Activated CD4-positive, alpha-beta T cell treated with anti-CD3 and anti-CD28 coated beads for 36 hours (primary cell): ENCODE measurements around the gene B3GLCT. TPM values are rescaled to one million over a fixed set of nuclear protein-coding genes. Genes with fewer than 3 reads are reported as not detected.

ENCODE experiments used
- ATAC-seq: fragments of 200-7000 bp; cut with Tn5 transposase; one replicate; pipeline ENCODE4 v1.10.0; 2021; ENCODE audit warnings: mild to moderate bottlenecking, moderate library complexity
- CTCF ChIA-PET: fragments of 350-600 bp; sonication (Branson Sonifier 250); formaldehyde crosslinking; loops from one replicate; lab custom pipeline; 2021; ENCODE audit warnings: antibody characterized with exemption; lab: Charles Lee
- POLR2A ChIA-PET: fragments of 350-600 bp; sonication (Branson Sonifier 250); formaldehyde crosslinking; loops from one replicate; lab custom pipeline; 2021; ENCODE audit warnings: antibody characterized with exemption, inconsistent platforms; lab: Charles Lee
- DNase-seq: peaks from one replicate; pipeline ENCODE4 v3.0.0-alpha.2; 2020
- H3K27ac Mint-ChIP-seq: one replicate; pipeline ENCODE4 v1.8.0; 2021; ENCODE audit warnings: mixed read lengths
- H3K27me3 Mint-ChIP-seq: one replicate; pipeline ENCODE4 v1.8.0; 2021; ENCODE audit warnings: mixed read lengths
- H3K36me3 Mint-ChIP-seq: one replicate; pipeline ENCODE4 v1.8.0; 2021; ENCODE audit warnings: low read depth, mixed read lengths
- H3K4me1 Mint-ChIP-seq: one replicate; pipeline ENCODE4 v1.8.0; 2021; ENCODE audit warnings: mixed read lengths
- H3K4me3 Mint-ChIP-seq: one replicate; pipeline ENCODE4 v1.8.0; 2021; ENCODE audit warnings: mild to moderate bottlenecking, moderate library complexity, mixed read lengths
- H3K9me3 Mint-ChIP-seq: one replicate; pipeline ENCODE4 v1.8.0; 2021; ENCODE audit warnings: low read depth, mixed read lengths
- intact Hi-C, 2 experiments: fragments of 100-400 bp; cut with DNase I in 1 of 2; cut with micrococcal nuclease in 1 of 2; formaldehyde crosslinking; loops; one replicate each; pipeline versions ENCODE4 v1.14.2 to v1.15.1; 2022 to 2024; cut with DNase I, micrococcal nuclease
- total RNA-seq, 2 experiments: library from RNA; stranded (reverse); gene quantifications; one replicate each; pipeline ENCODE4 v1.2.3, GENCODE V29; 2021

Gene B3GLCT
- total RNA-seq, 2 experiments from 2014 or later: 2.1 to 2.4 TPM

DNA sequence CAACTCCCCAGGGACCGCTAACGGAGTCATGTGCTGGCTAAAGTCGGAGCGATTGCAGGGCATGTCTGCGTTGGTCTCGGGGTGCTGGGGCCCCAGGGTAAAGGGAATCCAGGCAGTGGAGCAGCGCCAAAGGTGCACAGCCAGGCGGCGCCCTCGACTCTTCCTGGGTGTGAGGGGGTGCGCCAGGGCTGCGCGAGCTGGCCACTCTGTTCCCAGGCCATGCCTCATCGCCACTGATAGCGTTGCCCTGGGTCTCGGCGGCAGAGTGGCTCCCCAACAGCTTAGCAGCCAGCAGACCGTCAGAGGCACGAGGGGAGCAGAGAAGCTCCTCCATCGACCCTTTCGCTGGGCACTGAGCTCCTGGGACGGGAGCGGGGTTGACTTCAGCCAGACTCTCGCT, 152.7 kb downstream of the B3GLCT start:
- no peak for DNase-seq
- ATAC-seq: no peak
- ChIA-PET CTCF (interaction anchor here (0.6 kb wide), 1 partner anchor 283 kb away, joined by 3 read pairs; no protein-coding TSS in a partner anchor), POLR2A (no interaction called here)
- Mint-ChIP-seq H3K27me3 (peaks cover 14% of the 10 kb centered on the region), H3K9me3 (peaks cover 16% of the 10 kb centered on the region), H3K27ac (no peak overlapping the region), H3K36me3 (no peaks in the 10 kb centered on the region), H3K4me1 (no peaks in the 10 kb centered on the region), H3K4me3 (no peak overlapping the region)
- intact Hi-C loops: no loop called here

DNA sequence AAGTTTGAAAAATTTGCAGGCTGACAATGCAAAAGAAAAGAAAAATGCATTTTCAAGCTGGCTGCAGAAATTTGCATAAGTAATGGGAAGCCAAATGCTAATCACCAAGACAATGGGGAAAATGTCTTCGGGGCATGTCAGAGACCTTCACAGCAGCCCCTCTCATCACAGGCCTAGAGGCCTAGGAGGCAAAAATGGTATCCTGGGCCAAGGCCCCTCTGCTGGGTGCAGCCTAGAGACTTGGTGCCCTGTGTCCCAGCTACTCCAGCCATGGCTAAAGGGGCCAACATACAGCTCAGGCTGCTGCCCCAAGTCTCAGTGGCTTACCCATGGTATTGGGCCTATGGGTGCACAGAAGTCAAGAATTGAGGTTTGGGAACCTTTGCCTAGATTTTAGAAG, 155.2 kb downstream of the B3GLCT start:
- ChIA-PET POLR2A (no interaction called here), CTCF (no interaction called here)
- intact Hi-C loops: no loop called here
- Mint-ChIP-seq H3K9me3 (peaks cover 16% of the 10 kb centered on the region), H3K36me3 (no peaks in the 10 kb centered on the region), H3K27me3 (peaks cover 10% of the 10 kb centered on the region), H3K27ac (no peak overlapping the region), H3K4me1 (no peaks in the 10 kb centered on the region), H3K4me3 (no peak overlapping the region)
- ATAC-seq (no peak), DNase-seq (no peak)

DNA sequence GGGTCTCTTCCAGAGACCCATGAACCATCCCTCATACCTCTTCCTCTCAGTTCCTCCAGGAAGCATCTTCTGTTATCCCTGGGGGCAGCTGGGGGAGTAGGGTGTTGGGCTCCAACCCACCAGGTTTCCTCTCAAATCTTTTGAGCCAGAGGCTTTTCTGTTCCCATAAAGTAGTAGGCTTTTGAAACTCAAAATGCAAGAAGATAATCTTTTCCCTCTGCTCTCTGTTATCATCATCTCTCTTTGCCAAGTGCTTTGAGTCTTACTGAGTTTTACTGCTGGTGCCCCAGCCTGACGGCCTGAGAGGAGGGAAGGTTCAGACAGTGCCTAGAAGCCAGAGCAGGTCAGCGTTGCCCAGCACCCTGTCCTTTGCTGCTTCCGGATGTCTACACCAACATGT, 157.2 kb downstream of the B3GLCT start:
- no peak overlapping the region for H3K4me3 Mint-ChIP-seq
- intact Hi-C loops: no loop called here
- CTCF ChIA-PET: no interaction called here
- DNase-seq: no peak
- peaks cover 7% of the 10 kb centered on the region for H3K27me3 Mint-ChIP-seq
- POLR2A ChIA-PET: no interaction called here
- H3K4me1 Mint-ChIP-seq: no peaks in the 10 kb centered on the region
- peaks cover 16% of the 10 kb centered on the region for H3K9me3 Mint-ChIP-seq
- no peak overlapping the region for H3K27ac Mint-ChIP-seq
- no peaks in the 10 kb centered on the region for H3K36me3 Mint-ChIP-seq
- ATAC-seq: no peak

DNA sequence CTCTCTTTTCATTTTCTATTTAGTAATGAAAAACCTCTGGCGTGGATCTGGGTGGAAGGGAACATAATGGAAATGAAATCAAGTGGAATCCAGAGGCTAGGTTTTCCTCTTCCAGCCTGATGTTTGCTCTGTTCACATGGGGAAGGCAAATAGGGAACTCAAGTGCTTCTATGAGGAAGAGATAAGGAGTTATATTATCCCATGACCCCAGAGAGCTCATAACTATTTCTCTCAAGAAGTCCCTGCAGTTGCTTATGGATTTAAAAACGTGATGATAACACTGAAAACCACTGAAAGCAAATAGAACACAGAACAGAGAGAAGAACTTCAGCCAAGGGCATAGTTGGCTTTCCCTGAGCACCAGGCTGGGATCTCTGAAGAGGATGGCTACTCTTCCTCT, 157.8 kb downstream of the B3GLCT start:
- CTCF ChIA-PET: no interaction called here
- no peak overlapping the region for H3K4me3 Mint-ChIP-seq

DNA sequence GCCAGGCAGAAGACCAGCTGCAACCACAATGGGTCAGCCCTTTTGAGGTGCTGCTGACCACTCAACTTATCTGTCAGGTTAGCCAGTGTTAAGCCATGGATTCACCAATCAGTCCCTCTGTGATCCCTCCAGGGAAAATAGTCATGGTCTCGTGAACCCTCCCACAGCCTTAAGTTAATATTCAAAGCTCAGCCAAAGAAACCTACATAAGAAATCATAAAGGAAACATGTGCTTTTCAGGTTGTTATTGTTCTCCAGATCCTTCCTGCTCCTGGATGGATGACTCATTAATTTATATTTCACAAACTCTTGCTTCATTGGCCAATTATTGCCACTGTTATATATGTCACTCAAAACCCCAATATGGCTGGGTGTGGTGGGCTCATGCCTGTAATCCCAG, 161.9 kb downstream of the B3GLCT start:
- no peak for ATAC-seq
- H3K36me3 Mint-ChIP-seq: no peaks in the 10 kb centered on the region
- DNase-seq: no peak
- H3K4me3 Mint-ChIP-seq: no peak overlapping the region
- H3K27ac Mint-ChIP-seq: no peak overlapping the region
- H3K27me3 Mint-ChIP-seq: no peaks in the 10 kb centered on the region
- no peaks in the 10 kb centered on the region for H3K4me1 Mint-ChIP-seq
- ChIA-PET CTCF (interaction anchor here (0.6 to 0.8 kb wide), 2 partner anchors 63 to 224 kb away, joined by 3 read pairs; no protein-coding TSS in a partner anchor), POLR2A (no interaction called here)
- H3K9me3 Mint-ChIP-seq: peaks cover 8% of the 10 kb centered on the region
- intact Hi-C loops: no loop called here

More for the DNA sequence above, 157.8 kb downstream of the B3GLCT start:
- H3K36me3 Mint-ChIP-seq: no peaks in the 10 kb centered on the region
- H3K27ac Mint-ChIP-seq: no peak overlapping the region
- intact Hi-C loops: no loop called here
- ATAC-seq: no peak
- POLR2A ChIA-PET: no interaction called here
- H3K27me3 Mint-ChIP-seq: peaks cover 7% of the 10 kb centered on the region
- DNase-seq: no peak
- H3K9me3 Mint-ChIP-seq: peaks cover 16% of the 10 kb centered on the region
- no peaks in the 10 kb centered on the region for H3K4me1 Mint-ChIP-seq

DNA sequence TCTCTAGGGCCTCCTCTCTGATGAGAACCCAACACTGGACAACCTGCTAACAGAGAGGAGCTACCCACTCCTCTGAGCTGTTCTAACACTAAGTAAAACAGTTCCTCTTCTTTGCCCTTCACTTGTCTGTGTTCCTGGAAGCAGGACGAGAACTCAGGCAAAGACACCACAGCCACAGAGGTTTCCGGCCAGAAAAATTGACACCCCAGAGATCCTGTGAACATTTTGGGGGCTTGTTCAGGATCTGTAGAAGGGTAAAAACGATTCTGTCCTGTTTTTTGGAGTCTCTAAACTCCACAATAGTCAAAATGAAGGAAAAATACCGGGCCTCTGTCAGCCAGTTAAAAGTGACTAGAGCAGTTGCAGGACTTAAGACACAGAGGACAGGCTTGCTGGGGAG, 165.9 kb downstream of the B3GLCT start:
- H3K9me3 Mint-ChIP-seq: peaks cover 11% of the 10 kb centered on the region
- H3K27ac Mint-ChIP-seq: no peak overlapping the region
- no peak overlapping the region for H3K4me3 Mint-ChIP-seq
- ATAC-seq (no peak), DNase-seq (no peak)
- H3K4me1 Mint-ChIP-seq: no peaks in the 10 kb centered on the region
- no peaks in the 10 kb centered on the region for H3K27me3 Mint-ChIP-seq
- ChIA-PET POLR2A (no interaction called here), CTCF (no interaction called here)
- no peaks in the 10 kb centered on the region for H3K36me3 Mint-ChIP-seq
- intact Hi-C loops: no loop called here

DNA sequence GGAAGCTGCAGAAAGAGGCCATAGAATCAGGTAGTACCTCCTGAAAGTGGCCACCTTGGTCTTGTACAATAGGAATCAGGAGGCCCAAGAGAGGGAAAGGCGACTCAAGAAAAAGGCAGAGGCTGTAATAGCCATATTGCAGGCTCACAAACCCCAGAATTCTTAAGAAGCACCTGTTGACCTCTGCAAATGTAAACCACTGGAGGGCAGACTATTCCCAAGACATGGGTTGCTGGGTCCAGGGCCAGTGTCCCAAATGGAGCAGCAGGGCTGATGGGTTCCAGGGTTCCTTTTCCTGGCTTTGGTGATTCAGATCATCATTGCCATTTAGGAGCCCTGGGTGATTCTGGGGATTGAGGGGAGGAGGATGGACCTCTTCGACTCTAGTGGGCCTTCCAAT, 167.6 kb downstream of the B3GLCT start:
- no peak for DNase-seq
- intact Hi-C loops: no loop called here
- Mint-ChIP-seq H3K27ac (no peak overlapping the region), H3K4me3 (no peak overlapping the region), H3K36me3 (no peaks in the 10 kb centered on the region), H3K9me3 (peaks cover 11% of the 10 kb centered on the region), H3K27me3 (no peaks in the 10 kb centered on the region), H3K4me1 (no peaks in the 10 kb centered on the region)
- ChIA-PET POLR2A (no interaction called here), CTCF (no interaction called here)
- no peak for ATAC-seq

DNA sequence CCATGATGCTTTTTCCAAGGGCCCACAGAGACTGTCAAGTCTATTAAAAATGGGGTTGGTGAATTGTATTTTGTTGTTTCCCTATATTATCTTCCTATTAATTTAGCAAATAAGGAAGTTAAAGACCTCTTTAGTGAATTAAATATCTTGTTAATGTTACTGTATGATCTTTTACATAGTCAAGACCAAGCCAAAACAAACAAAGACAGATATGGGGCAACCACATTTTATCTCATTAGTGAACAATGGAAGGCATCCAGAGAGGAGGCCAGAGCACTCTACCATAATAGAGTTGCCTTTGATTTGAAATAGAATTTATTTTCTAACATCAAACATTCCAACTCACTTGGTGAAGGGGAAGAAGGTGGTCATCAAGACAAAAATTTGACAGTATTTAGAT, 169.4 kb downstream of the B3GLCT start:
- Mint-ChIP-seq H3K27ac (no peak overlapping the region), H3K9me3 (peaks cover 11% of the 10 kb centered on the region), H3K36me3 (no peaks in the 10 kb centered on the region), H3K27me3 (no peaks in the 10 kb centered on the region), H3K4me3 (no peak overlapping the region), H3K4me1 (no peaks in the 10 kb centered on the region)
- DNase-seq: no peak
- ChIA-PET POLR2A (no interaction called here), CTCF (no interaction called here)
- no peak for ATAC-seq
- intact Hi-C loops: no loop called here

DNA sequence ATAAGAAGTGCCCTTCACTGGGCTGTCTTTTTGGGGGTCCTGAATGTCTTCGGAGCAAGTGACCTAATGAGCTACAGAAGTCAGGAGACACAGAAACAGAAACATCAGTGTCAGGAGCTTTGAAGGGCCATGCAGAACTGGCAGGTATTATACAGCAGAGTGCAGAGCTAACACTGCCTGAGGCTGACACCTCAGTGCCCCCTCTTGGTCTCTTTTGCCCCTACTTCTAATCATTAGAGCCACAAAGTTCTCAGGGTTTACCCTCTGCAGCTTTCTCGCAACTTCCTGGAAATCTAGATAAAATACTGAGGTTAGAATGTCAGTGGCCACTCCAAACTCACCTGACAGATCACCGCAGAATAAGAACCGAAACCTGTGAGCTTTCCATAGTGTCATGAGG, 172.7 kb downstream of the B3GLCT start:
- intact Hi-C loops: no loop called here
- CTCF ChIA-PET: no interaction called here

DNA sequence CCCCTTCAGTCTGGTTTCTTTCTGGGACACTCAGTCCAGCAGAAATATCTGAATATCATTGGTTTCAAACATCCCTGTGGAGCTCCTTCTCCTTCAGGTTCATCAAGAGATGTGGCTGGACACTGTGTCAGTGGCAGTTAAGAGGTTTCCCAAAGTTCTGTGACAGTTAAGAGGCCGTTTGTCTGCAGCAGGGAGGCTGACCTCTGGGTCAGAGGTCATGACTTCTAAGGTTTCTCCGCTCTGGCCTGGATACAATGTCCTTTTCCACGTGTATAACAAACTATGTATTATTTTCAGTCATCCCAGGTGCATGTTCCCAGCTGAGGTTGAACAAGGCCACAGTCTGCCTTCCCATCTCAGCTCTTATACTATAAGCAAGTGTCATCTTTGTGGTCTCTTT, 174.9 kb downstream of the B3GLCT start:
- ATAC-seq: no peak
- no peaks in the 10 kb centered on the region for H3K4me1 Mint-ChIP-seq
- no peak overlapping the region for H3K4me3 Mint-ChIP-seq
- DNase-seq: no peak
- H3K9me3 Mint-ChIP-seq: no peaks in the 10 kb centered on the region
- ChIA-PET POLR2A (no interaction called here), CTCF (no interaction called here)
- H3K27me3 Mint-ChIP-seq: peaks cover 3% of the 10 kb centered on the region
- no peaks in the 10 kb centered on the region for H3K36me3 Mint-ChIP-seq
- H3K27ac Mint-ChIP-seq: no peak overlapping the region
- intact Hi-C loops: no loop called here

More for the DNA sequence above, 172.7 kb downstream of the B3GLCT start:
- no peak for DNase-seq
- no peak overlapping the region for H3K27ac Mint-ChIP-seq
- H3K27me3 Mint-ChIP-seq: peaks cover 3% of the 10 kb centered on the region
- POLR2A ChIA-PET: no interaction called here
- no peak for ATAC-seq
- H3K4me3 Mint-ChIP-seq: no peak overlapping the region
- H3K36me3 Mint-ChIP-seq: no peaks in the 10 kb centered on the region
- no peaks in the 10 kb centered on the region for H3K9me3 Mint-ChIP-seq
- H3K4me1 Mint-ChIP-seq: no peaks in the 10 kb centered on the region

DNA sequence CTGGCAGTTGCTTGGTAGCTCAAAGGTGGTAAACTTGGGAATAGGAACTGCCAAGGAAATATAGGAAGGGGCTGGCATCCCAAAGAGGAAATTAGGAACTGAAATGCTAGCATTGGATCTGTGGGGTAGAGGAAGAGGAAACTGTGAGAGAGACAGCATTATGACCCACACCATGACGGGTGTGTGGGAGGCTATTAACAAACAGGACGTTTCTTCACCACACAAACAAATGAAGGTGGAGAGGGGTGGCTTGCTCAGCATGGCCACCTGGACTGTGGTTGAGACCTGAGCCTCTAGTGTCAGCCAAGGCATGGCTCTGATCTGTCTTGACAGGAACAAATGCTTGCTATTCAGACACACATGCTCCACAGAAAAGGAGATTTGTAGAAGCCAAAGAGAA, 178.2 kb downstream of the B3GLCT start:
- ChIA-PET POLR2A (no interaction called here), CTCF (interaction anchor here (0.6 kb wide), 1 partner anchor 369 kb away, joined by 3 read pairs; no protein-coding TSS in a partner anchor)
- H3K9me3 Mint-ChIP-seq: peaks cover 2% of the 10 kb centered on the region
- intact Hi-C loops: no loop called here
- H3K27me3 Mint-ChIP-seq: peaks cover 6% of the 10 kb centered on the region
- no peaks in the 10 kb centered on the region for H3K36me3 Mint-ChIP-seq
- DNase-seq (no peak), ATAC-seq (no peak)
- no peak overlapping the region for H3K27ac Mint-ChIP-seq
- H3K4me1 Mint-ChIP-seq: no peaks in the 10 kb centered on the region
- H3K4me3 Mint-ChIP-seq: no peak overlapping the region

DNA sequence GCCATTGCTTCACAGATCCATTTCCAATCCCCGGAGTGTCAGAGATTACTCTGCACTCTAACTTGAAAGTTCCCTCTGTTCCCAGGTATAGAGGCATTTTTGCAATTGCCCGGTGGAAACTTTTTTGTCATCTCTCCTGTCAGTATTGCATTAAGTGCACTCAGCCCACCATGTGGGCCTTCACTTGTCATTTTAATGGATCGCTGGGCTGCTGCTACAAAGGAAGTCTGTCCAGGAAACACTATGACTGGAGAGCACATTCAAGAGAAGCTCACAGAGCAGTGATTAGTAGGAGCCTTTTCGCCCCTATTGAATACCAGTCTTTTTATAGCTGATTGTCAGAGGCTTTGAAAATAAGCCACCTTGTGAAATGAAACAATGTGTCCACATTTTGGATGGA, 180.9 kb downstream of the B3GLCT start:
- intact Hi-C loops: no loop called here
- Mint-ChIP-seq H3K4me1 (no peaks in the 10 kb centered on the region), H3K27me3 (peaks cover 7% of the 10 kb centered on the region), H3K9me3 (peaks cover 3% of the 10 kb centered on the region), H3K4me3 (no peak overlapping the region), H3K36me3 (no peaks in the 10 kb centered on the region), H3K27ac (no peak overlapping the region)
- no peak for ATAC-seq
- CTCF ChIA-PET: no interaction called here
- DNase-seq: no peak
- POLR2A ChIA-PET: no interaction called here
